ENCODE measurements around the gene TUBA1A. TPM values are rescaled to one million over a fixed set of nuclear protein-coding genes. Genes with fewer than 3 reads are reported as not detected.

The TUBA1A gene
- total RNA-seq, 1 experiment from 2014 or later: 24.1 TPM

DNA sequence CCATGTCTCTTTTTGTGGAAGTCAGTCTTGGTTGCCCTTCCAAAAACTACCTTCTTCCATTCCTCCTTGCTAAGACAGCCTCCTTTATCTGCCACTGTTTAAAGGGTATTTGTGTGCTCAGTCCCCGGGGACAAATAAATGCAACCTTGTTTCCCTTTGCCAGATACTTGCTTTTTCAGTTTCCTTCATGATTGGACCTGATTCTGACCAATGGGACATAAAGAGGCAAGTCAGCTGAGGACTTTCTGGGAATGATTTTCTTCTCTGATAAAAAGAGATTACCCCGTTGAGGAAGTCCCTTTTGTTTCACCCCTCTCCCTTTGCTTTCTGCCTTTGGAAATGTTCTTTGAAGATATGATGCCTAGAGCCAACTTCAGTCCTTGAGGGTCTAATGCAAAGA lies 50.3 kb downstream of the TUBA1A start:
- Histone ChIP-seq H3K9me3 (ENCODE audit: control insufficient read depth in 1 of 2, insufficient read depth in 1 of 2, low read depth in 1 of 2, low read length in 2 of 2) (no peaks in the 10 kb centered on the region), H3K79me2 (ENCODE audit: insufficient read depth, low read length) (0 out of 2 replicates have a peak, but pooled peaks cover 4% of the 10 kb centered on the region), H3K4me3 (replicated peaks in 1 of 2; ENCODE audit: low read depth in 1 of 2, low read length in 2 of 2) (no peak overlapping the region), H3K27ac (ENCODE audit: low read depth, low read length) (no peak overlapping the region), H3K9ac (ENCODE audit: low read length) (no peak overlapping the region), H2AFZ (ENCODE audit: low read depth, low read length, poor library complexity, severe bottlenecking) (no peak overlapping the region), H3K4me2 (ENCODE audit: low read length) (no peak overlapping the region), H3K9me2 (ENCODE audit: insufficient read depth) (no peaks in the 10 kb centered on the region), H4K20me1 (ENCODE audit: insufficient read depth) (no peaks in the 10 kb centered on the region), H3K36me3 (ENCODE audit: control insufficient read depth in 1 of 2, insufficient read depth in 2 of 2, low read length in 2 of 2) (no peaks in the 10 kb centered on the region), H3K4me1 (ENCODE audit: control insufficient read depth in 1 of 2, insufficient read depth in 2 of 2, low read length in 2 of 2) (peaks cover 0 to 4% of the 10 kb centered on the region in 2 experiments; a peak in 1 of 4 replicates), H3K27me3 (ENCODE audit: insufficient read depth, low read length) (no peaks in the 10 kb centered on the region)
- intact Hi-C loops (cut with micrococcal nuclease): loop anchor here (10.0 kb wide), 1 partner anchor 96 kb away; no protein-coding TSS in a partner anchor
- no peak for TF ChIP-seq JUND (IDR thresholded peaks at IDR 0.05)
- TF ChIP-seq SP1 (IDR thresholded peaks at IDR 0.05; ENCODE audit: low read depth): no peak
- TF ChIP-seq EGR1 (IDR thresholded peaks at IDR 0.05; ENCODE audit: low read depth): no peak
- TF ChIP-seq EZH2phosphoT487 (IDR thresholded peaks at IDR 0.05; ENCODE audit: borderline replicate concordance): no peak
- no peak for TF ChIP-seq YY1 (IDR thresholded peaks at IDR 0.05; ENCODE audit: extremely low read depth, insufficient replicate concordance, low read depth, low read length)
- no peak for TF ChIP-seq RAD21 (IDR thresholded peaks at IDR 0.05; ENCODE audit: low read depth)
- TF ChIP-seq POLR2A (IDR thresholded peaks at IDR 0.05; ENCODE audit: borderline replicate concordance, extremely low read depth, insufficient read depth, insufficient read length): no peak
- no peak for TF ChIP-seq ZFX (IDR thresholded peaks at IDR 0.05)
- no peak for TF ChIP-seq ZNF274 (IDR thresholded peaks at IDR 0.05; ENCODE audit: low read depth, low read length)
- TF ChIP-seq POLR2AphosphoS5 (IDR thresholded peaks at IDR 0.05; ENCODE audit: low read depth, low read length): no peak
- no peak for TF ChIP-seq TCF7L2 (IDR thresholded peaks at IDR 0.05; ENCODE audit: borderline replicate concordance, extremely low read depth, insufficient read depth, insufficient read length)
- TF ChIP-seq EZH2 (IDR thresholded peaks at IDR 0.05): no peak
- no peak for TF ChIP-seq CTCF (IDR thresholded peaks at IDR 0.05 in 2 of 3, conservative IDR thresholded peaks at IDR 0.05 in 1 of 3; ENCODE audit: borderline replicate concordance in 1 of 3, insufficient read depth in 1 of 3, low read depth in 2 of 3, low read length in 2 of 3)
- ChIA-PET RAD21 (ENCODE audit: low non-redundant PET in 1 of 2, low total read pairs in 2 of 2, uncharacterized antibody in 2 of 2, unreplicated experiment in 2 of 2) (no interaction called here), CTCF (no interaction called here), POLR2A (interaction anchor here (2.3 kb wide), 1 partner anchor 8 kb away, joined by 17 read pairs; the partner anchor contains the start of gene TUBA1B)
- ATAC-seq: no peak
- no TSS peak for BruUV-seq (replicated peaks)
- DNase-seq (ENCODE audit: low read depth, low spot score): no peak

Measured in HCT116 (cell line).